Activated CD4-positive, alpha-beta T cell treated with anti-CD3 and anti-CD28 coated beads for 1 hour (primary cell): Measurements from ENCODE around the gene TMEM158.

Source experiments
- DNase-seq: peaks from one replicate; pipeline ENCODE4 v3.0.0-alpha.2; 2020

Gene TMEM158

DNA sequence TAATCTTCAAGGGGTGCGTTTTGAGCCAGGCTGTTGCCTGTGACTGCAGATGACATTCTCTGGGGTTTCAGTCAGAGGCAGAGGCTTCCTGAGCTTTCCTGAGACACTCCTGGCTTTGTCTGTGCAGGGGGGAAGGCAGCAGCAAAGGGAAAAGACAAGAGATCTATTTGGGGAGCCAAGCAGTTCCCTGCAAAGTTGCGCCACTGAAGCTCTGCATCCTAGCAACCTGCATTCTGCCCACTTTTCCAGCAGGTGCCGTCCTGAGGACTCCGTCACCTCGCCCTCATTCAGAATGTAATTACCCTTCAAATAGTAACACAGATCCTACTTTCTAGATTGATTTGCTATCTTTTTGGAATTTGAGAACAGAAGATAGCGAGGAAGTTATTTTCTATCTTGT lies 1.9 kb upstream of the TMEM158 start:
- no peak for DNase-seq

DNA sequence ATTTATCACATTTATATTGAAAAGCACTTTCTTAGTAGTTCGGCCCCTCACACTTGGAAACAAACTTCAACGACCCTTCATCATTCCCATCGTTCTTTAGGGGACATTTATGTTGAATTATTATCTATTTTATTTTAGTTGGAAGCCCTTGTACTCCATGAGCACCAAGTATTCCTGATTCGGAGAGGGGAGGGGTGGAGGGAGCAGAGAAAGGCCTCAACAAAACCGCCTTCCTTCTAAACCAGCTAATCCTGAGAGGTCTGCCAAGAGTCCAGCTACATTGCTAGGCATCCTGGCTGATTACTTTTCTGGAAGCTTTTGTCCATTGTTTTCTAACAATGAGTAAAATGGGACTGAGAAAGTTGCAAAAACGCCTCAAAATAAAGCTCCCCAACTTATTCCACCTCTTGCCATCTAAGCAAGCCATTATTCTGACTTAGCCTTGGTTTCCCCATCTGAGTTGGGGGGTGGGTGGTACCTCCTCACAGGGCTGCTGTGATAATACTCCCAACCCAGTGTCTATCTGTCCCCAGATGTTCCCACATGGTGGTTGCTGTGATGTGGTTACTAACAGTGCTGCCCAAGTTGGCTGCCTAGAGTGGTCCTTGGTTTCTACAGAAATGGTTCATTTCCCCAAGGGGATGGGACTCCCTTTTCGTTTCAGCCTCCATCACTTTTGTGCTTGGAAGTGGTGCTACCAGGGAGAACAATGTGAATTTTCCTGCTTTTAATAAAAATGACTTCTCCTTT lies 1.2 kb upstream of the TMEM158 start:
- DNase-seq, result no peak

- DNase-seq, result peak; percentile 16
Observed at GRCh38 chr3:45225465-45226205, 452 bp downstream of the TMEM158 start.

- DNase-seq, result no peak
Observed at GRCh38 chr3:45224824-45225464, 1.1 kb downstream of the TMEM158 start.

DNA sequence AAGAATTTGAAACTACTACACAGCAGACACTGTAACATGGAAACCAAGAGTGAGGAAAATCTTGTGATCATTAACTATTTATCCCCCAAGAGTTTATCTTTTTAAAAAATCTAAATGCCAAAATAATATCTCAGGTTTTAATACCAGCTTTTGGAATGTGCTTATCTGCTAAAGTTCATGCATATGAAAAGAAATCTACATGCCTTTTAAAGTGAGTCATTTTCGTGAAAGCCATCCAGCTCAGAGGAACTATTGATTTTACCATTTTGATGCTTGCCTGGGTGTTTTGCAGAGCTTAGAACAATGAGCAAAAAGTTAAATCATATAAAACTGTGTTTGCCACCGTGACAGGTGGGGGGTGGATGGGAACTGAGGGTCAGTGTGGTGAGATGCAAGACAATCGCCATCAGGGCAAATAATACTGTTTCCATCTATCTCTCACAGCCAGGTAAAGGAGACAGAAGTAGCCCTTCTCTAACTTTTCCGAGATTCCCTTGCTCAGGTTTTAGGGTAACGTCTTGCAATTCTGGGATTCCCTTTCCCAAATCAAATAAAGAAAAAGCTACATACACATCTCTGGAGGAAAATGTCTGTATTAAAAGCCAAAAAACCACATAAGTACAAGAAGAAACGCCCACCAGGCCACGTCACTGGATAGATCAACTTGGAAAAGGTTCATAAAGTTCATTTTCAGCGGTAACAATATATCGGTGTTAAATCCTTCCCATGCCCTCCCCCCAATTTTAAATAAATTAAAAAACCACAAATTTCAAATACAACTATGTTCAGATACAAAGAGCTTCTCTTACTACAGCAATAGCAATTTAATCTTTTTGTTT lies 2.0 kb downstream of the TMEM158 start:
- no peak for DNase-seq

GRCh38 chr3:45219694-45220093 lies 6.4 kb downstream of the TMEM158 start:
- DNase-seq, result no peak

DNA sequence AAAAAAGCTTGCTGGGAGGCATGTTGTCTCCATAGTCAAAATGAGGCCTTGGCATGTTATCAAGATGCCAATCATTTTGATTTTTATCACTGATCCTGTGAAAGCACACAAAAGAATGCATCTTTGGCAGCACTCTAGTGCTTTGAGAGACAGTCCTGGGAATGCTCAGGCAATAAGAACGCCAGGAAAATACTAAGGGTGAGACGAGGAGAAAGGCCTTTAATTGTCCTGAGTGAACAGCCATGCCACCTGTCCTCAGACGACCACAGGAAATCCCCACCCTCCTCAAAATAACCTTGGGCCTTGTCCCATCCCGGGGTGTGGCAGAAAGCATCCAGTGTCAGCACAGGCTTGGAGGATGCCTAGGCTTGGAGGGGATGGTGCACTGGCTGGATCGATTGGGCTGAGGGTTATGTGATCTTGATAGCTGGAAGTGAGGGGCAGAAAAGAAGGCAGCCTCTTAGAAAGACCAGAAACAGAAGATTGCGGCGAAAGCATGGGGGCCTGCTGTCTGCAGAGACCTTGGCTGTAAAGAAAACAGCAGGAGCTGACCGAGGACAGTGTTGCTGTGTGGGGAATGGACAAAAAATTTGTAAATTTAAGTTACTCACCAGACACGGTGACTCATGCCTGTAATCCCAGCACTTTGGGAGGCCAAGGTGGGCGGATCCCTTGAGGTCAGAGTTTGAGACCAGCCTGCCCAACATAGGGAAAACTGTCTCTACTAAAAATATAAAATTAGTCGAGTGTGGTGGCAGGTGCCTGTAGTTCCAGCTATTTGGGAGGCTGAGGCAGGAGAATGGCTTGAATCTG lies 7.3 kb downstream of the TMEM158 start:
- DNase-seq, result no peak

DNA sequence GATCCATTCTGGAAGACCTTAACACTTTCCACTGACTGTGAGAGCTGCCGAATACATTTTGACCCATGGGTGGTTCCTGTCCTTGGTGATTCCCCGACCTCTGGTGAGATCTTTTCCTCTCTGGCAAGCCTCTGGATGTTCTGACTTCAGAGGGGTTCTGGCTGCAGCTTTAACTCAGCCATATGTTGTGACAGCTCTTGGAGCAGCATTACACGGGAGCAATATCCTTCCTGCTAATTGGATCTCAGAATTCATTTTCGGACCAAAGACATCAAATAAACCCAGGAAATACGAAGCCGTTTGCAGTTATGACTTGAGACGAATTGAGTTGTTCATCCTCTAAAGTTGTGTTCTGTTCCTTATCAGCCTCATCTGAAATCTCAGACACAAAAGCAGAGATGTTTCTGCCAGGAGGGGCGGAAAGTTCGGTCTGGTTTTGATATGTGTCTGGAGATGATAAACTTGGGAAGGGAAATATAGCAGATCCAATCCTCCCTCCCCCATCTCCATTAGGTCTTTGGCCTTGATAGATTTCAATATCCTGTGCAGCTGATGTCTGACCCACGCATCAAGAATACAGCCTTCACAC lies 10.0 kb downstream of the TMEM158 start:
- DNase-seq, result no peak

DNA sequence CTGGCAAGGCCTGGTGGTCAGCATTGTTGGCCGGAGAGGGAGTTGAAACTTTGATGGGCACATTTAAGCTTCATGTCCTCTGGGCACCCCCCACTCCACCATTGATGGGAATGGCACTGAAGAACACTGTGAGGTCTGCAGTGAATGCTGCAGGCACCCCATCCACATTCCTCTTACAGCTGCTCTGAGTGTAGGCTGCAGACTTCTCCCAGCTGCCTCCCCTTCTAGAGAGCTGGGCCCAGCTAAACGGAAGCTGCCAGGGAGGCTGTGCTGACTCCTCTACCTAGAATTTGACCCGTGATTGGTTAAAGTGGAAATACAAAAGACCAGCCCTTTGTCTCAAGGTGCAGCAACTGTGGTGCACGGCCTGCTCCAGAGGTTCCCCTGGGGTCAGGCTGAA lies 10.6 kb downstream of the TMEM158 start:
- no peak for DNase-seq

DNA sequence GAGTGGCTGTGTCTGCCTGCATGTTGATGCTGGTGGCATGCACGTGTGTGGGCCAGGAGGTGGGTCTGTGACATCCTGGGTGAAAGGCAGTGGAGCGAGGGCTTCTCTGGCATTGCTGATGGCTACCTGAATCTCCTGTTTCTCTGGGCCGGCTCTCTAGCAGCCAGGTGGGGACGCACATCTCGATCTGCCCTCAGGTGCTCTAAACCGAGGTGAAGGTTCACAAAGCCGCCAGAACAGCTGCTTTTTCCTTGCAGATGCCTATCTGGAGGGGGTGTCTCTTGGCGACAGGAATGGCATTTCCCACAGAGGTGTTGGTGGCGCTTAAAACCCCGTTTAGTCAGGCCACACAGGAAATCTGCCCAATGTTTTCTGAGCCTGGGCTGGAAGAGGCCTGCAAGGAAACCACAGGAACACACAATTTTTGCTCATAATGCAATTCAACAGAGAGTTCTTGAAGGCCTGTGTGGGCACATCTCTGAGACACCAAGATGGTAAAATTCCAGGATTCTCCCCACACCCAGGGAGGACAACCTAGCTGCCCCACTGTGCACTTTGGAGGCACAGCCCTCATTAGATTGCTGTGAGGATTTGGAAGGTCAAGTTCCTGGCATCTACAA lies 11.9 kb downstream of the TMEM158 start:
- no peak for DNase-seq

DNA sequence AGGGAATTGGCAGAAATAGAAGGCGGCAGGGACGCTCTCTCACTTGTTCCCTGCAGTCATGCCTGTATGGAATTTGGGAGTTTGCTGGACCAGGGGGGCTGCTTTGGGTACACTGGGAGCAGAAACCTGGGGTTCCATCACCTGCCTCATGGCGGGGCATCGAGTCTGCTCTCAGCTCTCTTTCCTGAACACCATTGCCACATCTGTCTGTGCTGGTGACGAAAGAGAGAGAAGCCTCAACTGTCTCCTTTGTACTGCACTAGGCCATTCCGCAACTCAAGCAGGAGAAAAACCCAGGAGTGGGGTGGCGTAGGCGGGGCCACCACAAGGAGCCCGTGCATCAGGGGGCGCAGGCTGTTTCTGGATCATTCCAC lies 14.0 kb downstream of the TMEM158 start:
- DNase-seq, result no peak

GRCh38 chr3:45211466-45212094 lies 14.5 kb downstream of the TMEM158 start:
- DNase-seq, result no peak

DNA sequence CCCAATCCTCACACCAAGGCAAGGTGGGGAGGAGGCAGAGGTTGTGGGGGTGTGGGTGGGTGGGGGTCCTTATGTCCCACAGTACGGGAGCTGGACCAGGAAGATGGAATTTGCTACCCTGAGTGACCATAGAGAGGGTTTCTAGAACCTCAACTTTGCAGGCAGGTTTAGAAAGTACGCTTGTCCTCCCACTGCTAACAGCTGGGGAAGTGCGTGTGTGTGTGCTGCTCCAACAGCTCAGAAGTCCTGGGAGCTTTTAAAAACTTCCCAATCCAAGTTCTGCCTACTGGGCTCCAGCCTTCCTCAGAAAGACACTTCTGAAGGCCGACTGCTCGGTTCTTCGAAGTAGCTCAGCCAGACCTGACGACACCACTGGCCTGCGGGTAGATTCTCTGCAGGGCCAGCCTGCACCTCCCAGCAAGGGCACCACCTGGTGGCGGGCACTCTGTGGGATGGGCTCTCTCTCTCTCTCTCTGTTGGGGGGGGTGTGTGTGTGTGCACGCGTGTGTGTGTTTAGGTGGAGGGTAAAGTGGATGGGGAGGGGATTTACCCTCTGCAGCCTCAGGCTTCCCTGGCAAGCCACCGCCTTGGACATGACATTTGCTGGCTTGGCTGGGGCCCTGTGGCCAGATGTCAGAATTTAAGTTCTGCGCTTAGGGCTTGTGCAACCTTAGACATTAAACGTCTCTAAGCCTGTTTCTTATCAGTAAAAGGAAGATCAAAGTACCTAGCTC lies 15.6 kb downstream of the TMEM158 start:
- peak; percentile 72 for DNase-seq

DNA sequence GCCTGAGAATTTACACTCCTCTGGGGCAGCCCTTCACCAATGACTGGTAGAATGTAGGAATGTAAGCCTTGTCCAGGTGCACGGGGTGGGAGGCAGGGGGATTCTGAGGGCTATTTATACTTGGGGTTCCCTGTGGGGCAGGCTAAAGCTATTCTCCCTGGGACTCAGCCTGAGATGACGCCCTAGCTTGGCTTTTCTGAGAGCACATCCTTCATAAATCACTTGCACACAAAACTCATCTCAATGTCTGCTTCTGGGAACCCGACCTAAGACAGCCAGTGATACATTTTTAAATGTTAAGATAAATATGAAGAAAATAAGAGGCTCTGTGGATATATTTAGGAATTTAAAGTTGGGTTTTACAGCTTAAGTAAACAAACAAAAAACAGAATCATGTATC lies 16.6 kb downstream of the TMEM158 start:
- no peak for DNase-seq

GRCh38 chr3:45208586-45208985 lies 17.5 kb downstream of the TMEM158 start:
- no peak for DNase-seq

DNA sequence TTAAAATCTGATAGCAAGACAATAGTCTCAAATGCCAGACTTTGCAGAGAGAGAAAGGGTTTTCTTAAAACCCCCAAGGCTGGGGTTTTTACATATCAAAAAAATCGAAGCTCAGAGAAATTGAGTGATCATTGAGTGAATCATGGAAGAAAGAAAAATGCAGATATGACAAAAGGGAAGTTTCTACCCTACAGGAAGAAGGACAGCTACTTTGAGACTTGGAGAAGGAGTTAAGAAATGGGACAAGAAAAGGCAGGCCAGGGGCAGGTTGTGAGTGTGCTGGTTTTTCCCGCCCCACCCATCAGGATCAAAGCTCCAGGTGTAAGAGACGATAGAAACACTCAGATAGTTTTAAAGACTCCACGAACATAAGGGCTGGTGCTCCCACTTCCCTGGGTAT lies 18.6 kb downstream of the TMEM158 start:
- no peak for DNase-seq

- DNase-seq, result no peak
Observed at GRCh38 chr3:45205126-45205525, 21.0 kb downstream of the TMEM158 start.

GRCh38 chr3:45204136-45204535 lies 22.0 kb downstream of the TMEM158 start:
- DNase-seq, result no peak

- DNase-seq, result no peak
Observed at GRCh38 chr3:45199837-45200648, 26.0 kb downstream of the TMEM158 start.
